DOHH2 (cell line): Measurements from ENCODE around the gene SETDB1.

Experiments
- CTCF ChIP-seq: fragments of 200-600 bp; sonication (generic); IDR thresholded peaks from one replicate; pipeline ENCODE4 v1.5.1; 2014; ENCODE audit warnings: antibody characterized with exemption, mild to moderate bottlenecking, low read depth, low read length; ENCODE audit not compliant: poor library complexity, severe bottlenecking
- EZH2phosphoT487 ChIP-seq: fragments of 200-600 bp; sonication (generic); IDR thresholded peaks from 2 replicates; pipeline ENCODE4 v1.6.1; 2017; ENCODE audit warnings: borderline replicate concordance, mild to moderate bottlenecking, antibody characterized with exemption, low read length, moderate library complexity, mixed read lengths

DNA sequence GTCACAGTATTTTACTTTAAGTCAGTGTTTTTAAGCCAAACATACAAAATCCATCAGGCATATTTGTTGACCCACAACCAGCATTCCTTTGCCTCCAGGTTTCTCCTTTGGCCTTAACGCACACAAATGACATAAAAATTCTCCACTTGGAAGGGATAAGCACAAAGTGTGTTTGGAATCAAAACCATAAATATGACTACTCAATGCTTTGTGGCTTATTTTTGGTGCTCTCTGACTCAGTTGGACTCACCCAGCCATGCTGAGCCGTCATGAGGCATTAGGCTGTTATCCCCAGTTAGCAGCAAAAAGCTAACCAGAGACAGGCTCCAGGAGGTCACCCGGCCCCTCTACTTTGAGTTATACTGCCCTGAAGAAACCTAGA, 83.0 kb downstream of the SETDB1 start:
- TF ChIP-seq CTCF (no peak), EZH2phosphoT487 (no peak)
